ENCODE measurements around the gene PPIB. TPM values are rescaled to one million over a fixed set of nuclear protein-coding genes. Genes with fewer than 3 reads are reported as not detected.

Gene PPIB
- total RNA-seq, 1 donor from 2014 or later: 425 TPM

- DNase-seq (ENCODE audit: low spot score in 2 of 2, unreplicated experiment in 2 of 2): no peak
- Mint-ChIP-seq H3K27me3 (ENCODE audit: low read depth) (no peaks in the 10 kb centered on the region), H3K4me1 (peaks cover 5% of the 10 kb centered on the region), H3K36me3 (peaks cover 23% of the 10 kb centered on the region), H3K4me3 (no peak overlapping the region), H3K27ac (no peak overlapping the region), H3K9me3 (no peaks in the 10 kb centered on the region)
- no peak for TF ChIP-seq CTCF (IDR thresholded peaks at IDR 0.05; ENCODE audit: unreplicated experiment)
Observed at GRCh38 chr15:64141798-64142512, 20.9 kb downstream of the PPIB start.

DNA sequence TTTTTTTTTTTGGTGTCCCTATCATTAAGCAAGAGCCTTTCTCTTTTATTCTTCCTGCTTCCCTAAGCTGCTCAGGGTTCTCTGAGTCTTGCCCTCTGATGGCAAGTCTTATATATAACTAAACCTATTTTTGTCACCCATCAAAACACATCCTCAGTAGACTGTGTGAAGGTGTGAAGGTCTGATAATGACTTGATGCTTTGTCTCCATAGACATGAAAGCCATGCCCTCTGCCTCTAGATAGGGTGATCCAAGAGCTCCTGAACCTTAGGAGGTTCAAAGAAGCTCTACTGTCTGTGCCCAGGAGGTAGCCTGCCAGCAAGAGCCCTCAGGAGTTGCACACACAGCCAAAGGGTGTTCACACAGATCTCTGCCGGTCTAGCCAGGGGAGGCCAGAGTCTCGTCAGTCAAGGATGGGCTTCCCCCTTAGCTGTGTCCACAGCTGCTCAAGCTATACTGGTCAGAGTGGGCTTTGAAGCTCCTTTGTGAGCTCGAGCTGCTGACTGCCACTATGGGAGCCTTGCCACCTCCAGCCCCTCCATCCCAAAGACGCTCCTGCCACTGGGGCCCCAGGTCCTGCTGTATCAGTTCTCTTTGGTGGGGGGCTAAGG, 24.4 kb downstream of the PPIB start:
- H3K4me3 Mint-ChIP-seq: no peak overlapping the region
- no peak for DNase-seq (ENCODE audit: low spot score in 2 of 2, unreplicated experiment in 2 of 2)
- H3K9me3 Mint-ChIP-seq: no peaks in the 10 kb centered on the region
- no peaks in the 10 kb centered on the region for H3K27me3 Mint-ChIP-seq (ENCODE audit: low read depth)
- TF ChIP-seq CTCF (IDR thresholded peaks at IDR 0.05; ENCODE audit: unreplicated experiment): no peak
- no peak overlapping the region for H3K27ac Mint-ChIP-seq
- H3K4me1 Mint-ChIP-seq: no peaks in the 10 kb centered on the region
- H3K36me3 Mint-ChIP-seq: peaks cover 15% of the 10 kb centered on the region

- no peak for DNase-seq (ENCODE audit: low spot score in 2 of 2, unreplicated experiment in 2 of 2)
- H3K27me3 Mint-ChIP-seq (ENCODE audit: low read depth): no peaks in the 10 kb centered on the region
- no peak for TF ChIP-seq CTCF (IDR thresholded peaks at IDR 0.05; ENCODE audit: unreplicated experiment)
Observed at GRCh38 chr15:64137226-64137833, 25.5 kb downstream of the PPIB start.

GRCh38 chr15:64136347-64136746, 26.5 kb downstream of the PPIB start:
- Mint-ChIP-seq H3K9me3 (no peaks in the 10 kb centered on the region), H3K27ac (no peak overlapping the region)
- DNase-seq (ENCODE audit: low spot score in 2 of 2, unreplicated experiment in 2 of 2): no peak

More at GRCh38 chr15:64137226-64137833, 25.5 kb downstream of the PPIB start:
- Mint-ChIP-seq H3K9me3 (no peaks in the 10 kb centered on the region), H3K4me3 (no peak overlapping the region), H3K4me1 (no peaks in the 10 kb centered on the region), H3K36me3 (peaks cover 21% of the 10 kb centered on the region), H3K27ac (no peak overlapping the region)

DNA sequence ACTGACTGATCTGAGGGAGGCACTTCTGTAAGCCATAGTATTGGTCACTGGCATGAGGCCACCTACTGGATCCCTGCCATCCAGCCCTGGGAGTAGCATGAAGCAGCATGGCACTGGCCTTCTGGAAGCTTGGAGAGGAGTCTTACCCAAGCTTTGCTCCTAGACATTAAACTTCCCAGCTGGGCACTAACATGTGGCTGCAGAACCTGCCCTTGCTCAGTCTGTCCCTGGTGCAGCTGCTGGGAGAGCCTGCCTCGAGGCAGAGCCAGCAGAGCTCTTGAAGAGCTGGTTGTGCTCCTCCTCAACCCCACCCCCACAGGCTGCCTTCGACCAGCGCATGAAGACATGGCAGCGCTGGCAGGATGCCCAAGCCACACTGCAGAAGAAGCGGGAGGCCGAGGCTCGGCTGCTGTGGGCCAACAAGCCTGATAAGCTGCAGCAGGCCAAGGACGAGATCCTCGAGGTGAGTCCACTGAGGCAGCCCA, 28.4 kb downstream of the PPIB start:
- H3K4me1 Mint-ChIP-seq: no peaks in the 10 kb centered on the region
- DNase-seq (ENCODE audit: low spot score in 2 of 2, unreplicated experiment in 2 of 2): no peak
- H3K27me3 Mint-ChIP-seq (ENCODE audit: low read depth): no peaks in the 10 kb centered on the region
- no peak for TF ChIP-seq CTCF (IDR thresholded peaks at IDR 0.05; ENCODE audit: unreplicated experiment)
- no peaks in the 10 kb centered on the region for H3K9me3 Mint-ChIP-seq
- peaks cover 28% of the 10 kb centered on the region for H3K36me3 Mint-ChIP-seq
- no peak overlapping the region for H3K4me3 Mint-ChIP-seq
- no peak overlapping the region for H3K27ac Mint-ChIP-seq

More at GRCh38 chr15:64136347-64136746, 26.5 kb downstream of the PPIB start:
- TF ChIP-seq CTCF (IDR thresholded peaks at IDR 0.05; ENCODE audit: unreplicated experiment): no peak
- Mint-ChIP-seq H3K36me3 (peaks cover 23% of the 10 kb centered on the region), H3K4me1 (no peaks in the 10 kb centered on the region), H3K27me3 (ENCODE audit: low read depth) (no peaks in the 10 kb centered on the region), H3K4me3 (no peak overlapping the region)

Data from mesothelial cell of epicardium (in vitro differentiated cells).